ENCODE results near the gene CYBA.

GRCh38 chr16:88662222-88662842 is 11.5 kb upstream of the CYBA start:
- TF ChIP-seq POLR2A (IDR thresholded peaks at IDR 0.05) (no peak), CTCF (IDR thresholded peaks at IDR 0.05) (no peak), EP300 (IDR thresholded peaks at IDR 0.05; ENCODE audit: low read depth) (no peak)

Data from transverse colon (tissue), 3 donors.